Subcutaneous adipose tissue (tissue), 4 donors: ENCODE measurements around the gene MUC5B. TPM values are rescaled to one million over a fixed set of nuclear protein-coding genes. Genes with fewer than 3 reads are reported as not detected.

Source experiments
- total RNA-seq, 4 donors: library from RNA; depleted of rRNA; stranded (reverse); fragments of >200 nt; gene quantifications; one replicate each; pipeline ENCODE4 v1.1.0, GENCODE V29; 2016
- TF ChIP-seq, protein P1 (sequence below): fragments of 450-650 bp; IDR thresholded peaks from one replicate; pipeline ENCODE4 v1.5.1; 2016; ENCODE audit warnings: low read depth, mild to moderate bottlenecking, control low read depth, antibody characterized with exemption, moderate library complexity

The MUC5B gene
- total RNA-seq, 4 donors from 2014 or later = not detected

GRCh38 chr11:1205987-1206331 lies 16.9 kb upstream of the MUC5B start:
- TF ChIP-seq, protein P1, sequence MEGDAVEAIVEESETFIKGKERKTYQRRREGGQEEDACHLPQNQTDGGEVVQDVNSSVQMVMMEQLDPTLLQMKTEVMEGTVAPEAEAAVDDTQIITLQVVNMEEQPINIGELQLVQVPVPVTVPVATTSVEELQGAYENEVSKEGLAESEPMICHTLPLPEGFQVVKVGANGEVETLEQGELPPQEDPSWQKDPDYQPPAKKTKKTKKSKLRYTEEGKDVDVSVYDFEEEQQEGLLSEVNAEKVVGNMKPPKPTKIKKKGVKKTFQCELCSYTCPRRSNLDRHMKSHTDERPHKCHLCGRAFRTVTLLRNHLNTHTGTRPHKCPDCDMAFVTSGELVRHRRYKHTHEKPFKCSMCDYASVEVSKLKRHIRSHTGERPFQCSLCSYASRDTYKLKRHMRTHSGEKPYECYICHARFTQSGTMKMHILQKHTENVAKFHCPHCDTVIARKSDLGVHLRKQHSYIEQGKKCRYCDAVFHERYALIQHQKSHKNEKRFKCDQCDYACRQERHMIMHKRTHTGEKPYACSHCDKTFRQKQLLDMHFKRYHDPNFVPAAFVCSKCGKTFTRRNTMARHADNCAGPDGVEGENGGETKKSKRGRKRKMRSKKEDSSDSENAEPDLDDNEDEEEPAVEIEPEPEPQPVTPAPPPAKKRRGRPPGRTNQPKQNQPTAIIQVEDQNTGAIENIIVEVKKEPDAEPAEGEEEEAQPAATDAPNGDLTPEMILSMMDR = no peak

DNA sequence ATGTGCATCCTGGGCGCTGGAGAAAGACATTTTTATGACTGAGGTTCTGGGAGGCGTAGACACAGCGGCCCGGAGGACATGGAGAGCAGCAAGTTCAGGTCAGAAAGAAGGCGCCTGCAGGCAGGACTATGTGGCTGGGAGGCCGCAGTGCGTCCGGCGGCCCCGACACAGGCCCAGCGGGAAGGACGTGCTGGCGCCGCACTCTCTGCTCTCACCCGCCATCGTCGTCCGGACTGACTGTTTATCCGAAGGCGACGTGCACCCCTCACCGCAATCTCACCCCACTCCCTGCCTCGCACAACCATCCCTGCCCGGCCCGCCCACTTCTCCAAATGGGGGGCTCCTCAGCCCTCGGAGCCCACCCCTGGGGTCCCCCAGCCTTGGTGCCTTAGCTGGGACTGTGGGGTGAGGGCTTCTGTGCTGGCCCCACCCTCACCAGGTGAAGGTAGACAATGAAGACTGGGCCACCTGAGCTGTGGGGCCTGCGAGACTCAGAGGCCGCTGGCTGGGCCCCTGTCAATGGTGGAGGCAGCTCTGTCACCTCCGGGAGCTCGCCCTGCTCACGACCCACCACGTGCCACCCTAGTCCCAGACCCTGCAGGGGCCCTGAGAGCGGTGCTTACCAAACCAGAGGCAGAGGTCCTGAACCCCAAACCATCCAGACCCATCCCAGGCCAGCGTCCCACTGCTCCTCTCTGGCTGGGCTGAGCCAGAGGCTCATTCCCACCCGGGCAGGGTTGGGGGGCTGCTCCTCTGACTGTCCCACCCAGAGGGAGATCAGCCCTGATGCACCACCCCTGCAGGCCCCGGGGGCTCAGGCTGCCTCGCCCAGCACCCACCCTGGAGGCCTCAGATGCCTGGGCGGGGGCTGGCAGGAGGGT lies 16.2 kb upstream of the MUC5B start:
- TF ChIP-seq, protein P1 = no peak

GRCh38 chr11:1207401-1208143 lies 15.3 kb upstream of the MUC5B start:
- TF ChIP-seq, protein P1 = no peak

DNA sequence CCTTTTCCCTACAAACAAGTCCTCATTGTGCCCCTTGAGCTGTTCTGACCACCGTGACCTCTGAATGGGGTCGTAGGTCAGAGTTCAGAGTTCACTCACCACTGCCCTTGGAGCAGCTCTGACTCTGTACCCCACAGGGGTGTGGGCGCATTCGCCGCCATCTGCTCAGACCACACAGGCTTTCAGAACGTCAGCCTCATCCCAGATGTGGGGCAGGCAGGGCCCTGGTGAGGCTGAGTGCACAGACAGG lies 14.8 kb upstream of the MUC5B start:
- TF ChIP-seq, protein P1 = no peak

DNA sequence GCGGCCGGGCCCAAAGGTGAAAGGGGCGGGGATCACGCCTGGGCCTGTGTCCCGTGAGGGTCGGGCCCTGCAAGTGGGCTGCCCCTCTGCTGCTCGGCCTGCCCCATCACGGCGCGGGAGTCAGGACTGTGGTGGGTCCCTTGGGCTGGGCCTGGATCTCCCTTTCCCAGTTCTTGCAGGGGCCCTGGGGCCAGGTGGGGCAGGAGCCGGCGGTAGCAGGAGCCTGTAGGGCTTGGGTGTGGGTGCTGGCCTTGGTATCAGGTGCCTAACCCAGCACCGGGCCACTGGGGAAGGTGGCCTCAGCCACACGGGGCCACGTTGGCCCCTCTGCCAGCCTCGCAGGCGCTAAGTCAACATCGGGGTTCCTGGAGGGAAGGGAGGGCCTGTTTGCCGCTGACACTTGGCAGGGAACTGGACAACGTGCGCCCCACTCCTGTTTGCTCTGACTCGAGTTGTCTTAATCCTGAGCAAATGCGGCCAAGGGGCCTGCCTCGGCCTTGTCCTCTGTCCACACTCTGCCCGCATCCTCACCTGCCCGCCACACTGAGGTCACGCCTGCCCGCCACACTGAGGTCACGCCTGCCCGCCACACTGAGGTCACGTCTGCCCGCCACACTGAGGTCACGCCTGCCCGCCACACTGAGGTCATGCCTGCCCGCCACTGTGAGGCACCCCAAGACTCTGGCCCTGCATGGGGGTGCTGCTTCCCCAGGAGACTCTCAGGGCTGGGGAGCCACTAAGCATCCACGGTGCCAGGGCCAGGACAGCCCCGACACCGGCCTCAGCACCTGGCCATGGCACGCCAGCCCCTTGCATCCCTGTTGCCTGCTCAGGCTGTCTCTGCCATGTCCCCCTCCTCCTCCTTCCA lies 14.2 kb upstream of the MUC5B start:
- TF ChIP-seq, protein P1 = no peak

- TF ChIP-seq, protein P1 = no peak
These were observed 13.4 kb upstream of the MUC5B start for GRCh38 chr11:1209371-1210057.
